GM19468 (cell line): ENCODE measurements around the gene EIF2B2.
A peak's percentile ranks its signal among the peaks of the same experiment; 100 is the strongest.

Experiments
- ATAC-seq: cut with Tn5 transposase; IDR thresholded peaks from one replicate; pipeline ENCODE4 v1.9.1; 2021; ENCODE audit warnings: mild to moderate bottlenecking, moderate library complexity, moderate number of reproducible peaks; ENCODE audit not compliant: unreplicated experiment; ENCODE audit errors: extremely low read depth

EIF2B2 gene

GRCh38 chr14:75032939-75033338 lies 30.2 kb downstream of the EIF2B2 start:
- ATAC-seq = no peak

- ATAC-seq = no peak
Measured at GRCh38 chr14:75040507-75040906, 37.8 kb downstream of the EIF2B2 start.

GRCh38 chr14:75040959-75041358 lies 38.2 kb downstream of the EIF2B2 start:
- no peak for ATAC-seq

- ATAC-seq = no peak
Measured at GRCh38 chr14:75041613-75042012, 38.9 kb downstream of the EIF2B2 start.

- ATAC-seq = no peak
Measured at GRCh38 chr14:75042035-75042434, 39.3 kb downstream of the EIF2B2 start.

- no peak for ATAC-seq
Measured at GRCh38 chr14:75044322-75044721, 41.6 kb downstream of the EIF2B2 start.

- ATAC-seq = no peak
Measured at GRCh38 chr14:75044752-75045151, 42.0 kb downstream of the EIF2B2 start.

GRCh38 chr14:75046275-75046674 lies 43.6 kb downstream of the EIF2B2 start:
- ATAC-seq = no peak

- no peak for ATAC-seq
Measured at GRCh38 chr14:75046899-75047298, 44.2 kb downstream of the EIF2B2 start.

GRCh38 chr14:75047506-75047905 lies 44.8 kb downstream of the EIF2B2 start:
- no peak for ATAC-seq

GRCh38 chr14:75048101-75048500 lies 45.4 kb downstream of the EIF2B2 start:
- no peak for ATAC-seq

GRCh38 chr14:75049136-75049535 lies 46.4 kb downstream of the EIF2B2 start:
- ATAC-seq = no peak

- ATAC-seq = no peak
Measured at GRCh38 chr14:75049731-75050201, 47.0 kb downstream of the EIF2B2 start.

GRCh38 chr14:75050852-75051555 lies 48.3 kb downstream of the EIF2B2 start, which contains the start of gene MLH3:
Gene MLH3 (minus strand): TSS chr14:75051467. CDS start chr14:75049655, 1,812 bp downstream.
- peak; percentile 22 for ATAC-seq

- no peak for ATAC-seq
Measured at GRCh38 chr14:75051556-75051899, 48.8 kb downstream of the EIF2B2 start.

GRCh38 chr14:75053396-75054291 lies 50.9 kb downstream of the EIF2B2 start:
- ATAC-seq = no peak

- ATAC-seq = no peak
Measured at GRCh38 chr14:75054421-75054820, 51.7 kb downstream of the EIF2B2 start.

GRCh38 chr14:75059642-75060041 lies 56.9 kb downstream of the EIF2B2 start:
- ATAC-seq = no peak

- ATAC-seq = no peak
Measured at GRCh38 chr14:75060420-75060819, 57.7 kb downstream of the EIF2B2 start.
